ENCODE results near the gene POLRMT. TPM values are rescaled to one million over a fixed set of nuclear protein-coding genes. Genes with fewer than 3 reads are reported as not detected.

POLRMT gene
- total RNA-seq, 1 donor from 2014 or later = 45.3 TPM

GRCh38 chr19:572743-573518, 60.4 kb downstream of the POLRMT start:
- Histone ChIP-seq H3K4me1 (ENCODE audit: insufficient read depth, low read length) (peaks cover 43% of the 10 kb centered on the region), H3K4me2 (ENCODE audit: low read length) (peak overlapping the region; percentile 92), H3K9me3 (ENCODE audit: insufficient read depth, low read depth, low read length) (no peaks in the 10 kb centered on the region), H3K27me3 (ENCODE audit: insufficient read depth, low read length) (no peaks in the 10 kb centered on the region), H3K9ac (ENCODE audit: low read length) (peak overlapping the region; percentile 97), H4K20me1 (ENCODE audit: insufficient read depth, low read length) (peaks cover 49% of the 10 kb centered on the region), H3K4me3 (ENCODE audit: insufficient read depth, low read depth, low read length) (peak overlapping the region; percentile 89), H3K79me2 (ENCODE audit: insufficient read depth, low read length) (peaks cover 55% of the 10 kb centered on the region), H3K36me3 (ENCODE audit: insufficient read depth, low read length) (no peaks in the 10 kb centered on the region), H2AFZ (ENCODE audit: low read depth, low read length) (no peak overlapping the region), H3K27ac (ENCODE audit: low read depth, low read length) (peak overlapping the region; percentile 83)
- no peak for DNase-seq (ENCODE audit: low read depth)
- Mint-ChIP-seq H3K9me3 (ENCODE audit: unreplicated experiment) (peaks cover 3% of the 10 kb centered on the region), H3K36me3 (ENCODE audit: low read depth, unreplicated experiment) (no peaks in the 10 kb centered on the region), H3K4me3 (ENCODE audit: unreplicated experiment) (peak overlapping the region; percentile 91), H3K27ac (ENCODE audit: unreplicated experiment) (peak overlapping the region; percentile 85), H3K4me1 (ENCODE audit: low read depth, unreplicated experiment) (peaks cover 20% of the 10 kb centered on the region), H3K27me3 (ENCODE audit: low read depth, unreplicated experiment) (no peaks in the 10 kb centered on the region)
- FAIRE-seq = no peak
- TF ChIP-seq CTCF (IDR thresholded peaks at IDR 0.05; ENCODE audit: insufficient read depth, low read depth, low read length) = no peak
- TF ChIP-seq EZH2 (IDR thresholded peaks at IDR 0.05; ENCODE audit: insufficient read depth, low read length) = no peak

- DNase-seq (ENCODE audit: low read depth) (peak; percentile 88), FAIRE-seq (no peak)
- Histone ChIP-seq H3K9me3 (ENCODE audit: insufficient read depth, low read depth, low read length) (no peaks in the 10 kb centered on the region), H3K4me3 (ENCODE audit: insufficient read depth, low read depth, low read length) (peak within 1 kb of the TSS; percentile 89), H4K20me1 (ENCODE audit: insufficient read depth, low read length) (peaks cover 42% of the 10 kb centered on the region), H3K79me2 (ENCODE audit: insufficient read depth, low read length) (peaks cover 48% of the 10 kb centered on the region), H3K27me3 (ENCODE audit: insufficient read depth, low read length) (no peaks in the 10 kb centered on the region), H2AFZ (ENCODE audit: low read depth, low read length) (peak within 1 kb of the TSS; percentile 95), H3K36me3 (ENCODE audit: insufficient read depth, low read length) (no peaks in the 10 kb centered on the region), H3K4me1 (ENCODE audit: insufficient read depth, low read length) (peaks cover 43% of the 10 kb centered on the region), H3K9ac (ENCODE audit: low read length) (peak within 1 kb of the TSS; percentile 97), H3K27ac (ENCODE audit: low read depth, low read length) (peak within 1 kb of the TSS; percentile 83), H3K4me2 (ENCODE audit: low read length) (peak within 1 kb of the TSS; percentile 92)
- Mint-ChIP-seq H3K27ac (ENCODE audit: unreplicated experiment) (peak within 1 kb of the TSS; percentile 95), H3K4me3 (ENCODE audit: unreplicated experiment) (peak within 1 kb of the TSS; percentile 93), H3K9me3 (ENCODE audit: unreplicated experiment) (peaks cover 3% of the 10 kb centered on the region), H3K36me3 (ENCODE audit: low read depth, unreplicated experiment) (no peaks in the 10 kb centered on the region), H3K4me1 (ENCODE audit: low read depth, unreplicated experiment) (peaks cover 20% of the 10 kb centered on the region), H3K27me3 (ENCODE audit: low read depth, unreplicated experiment) (no peaks in the 10 kb centered on the region)
- no peak for TF ChIP-seq EZH2 (IDR thresholded peaks at IDR 0.05; ENCODE audit: insufficient read depth, low read length)
- TF ChIP-seq CTCF (IDR thresholded peaks at IDR 0.05; ENCODE audit: insufficient read depth, low read depth, low read length) = no peak
Measured at GRCh38 chr19:572140-572742, 61.1 kb downstream of the POLRMT start, which contains the start of gene BSG. BSG (plus strand) TSS chr19:572596; CDS start chr19:572635, 39 bp downstream.

Measured in astrocyte (in vitro differentiated cells and primary cell).